ENCODE measurements around the gene JAZF1. TPM values are rescaled to one million over a fixed set of nuclear protein-coding genes. Genes with fewer than 3 reads are reported as not detected.

Gene JAZF1
- total RNA-seq, 1 donor from 2014 or later, result 29.4 TPM

DNA sequence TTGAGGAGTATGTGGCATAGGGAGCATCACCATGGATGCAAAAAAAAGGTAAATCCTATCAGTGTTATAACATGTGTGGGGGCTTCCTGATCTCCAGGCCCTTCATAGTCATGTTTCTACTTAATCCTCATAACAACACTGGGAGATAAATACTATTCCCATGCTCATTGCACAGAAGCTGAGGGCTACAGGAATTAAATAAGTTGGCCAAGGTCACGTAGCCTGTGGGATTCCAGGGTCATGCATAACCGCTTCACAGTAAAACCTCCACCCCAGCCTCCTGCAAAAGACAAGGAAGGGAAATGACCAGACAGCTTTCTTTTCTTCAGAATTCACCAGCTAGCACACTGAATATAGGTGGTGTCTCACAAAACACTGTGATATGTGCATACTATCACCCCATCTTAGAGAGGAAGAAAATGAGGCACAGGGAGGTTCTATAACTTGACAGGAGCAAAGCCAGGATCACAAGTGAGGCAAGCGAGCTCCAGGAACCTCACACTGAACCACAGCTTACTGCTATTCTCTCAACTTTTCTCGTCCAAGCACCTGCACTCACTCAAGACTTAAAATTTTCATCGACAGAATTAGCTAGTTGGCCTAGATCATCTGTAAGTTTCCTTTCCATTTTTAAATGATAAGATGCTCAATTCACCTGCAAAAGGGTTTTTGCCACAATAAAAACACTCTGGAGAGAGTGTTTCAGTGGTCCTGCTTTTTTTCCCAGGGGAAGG is 13.4 kb downstream of the JAZF1 start:
- Histone ChIP-seq H3K4me3 (no peak overlapping the region), H3K27me3 (ENCODE audit: low read depth) (no peaks in the 10 kb centered on the region), H3K27ac (replicated peaks) (no peak overlapping the region), H3K4me1 (peaks cover 65% of the 10 kb centered on the region), H3K9me3 (replicated peaks) (no peaks in the 10 kb centered on the region), H3K36me3 (no peaks in the 10 kb centered on the region)
- no peak for DNase-seq
- intact Hi-C loops (cut with micrococcal nuclease), result no loop called here
- TF ChIP-seq, protein P1, sequence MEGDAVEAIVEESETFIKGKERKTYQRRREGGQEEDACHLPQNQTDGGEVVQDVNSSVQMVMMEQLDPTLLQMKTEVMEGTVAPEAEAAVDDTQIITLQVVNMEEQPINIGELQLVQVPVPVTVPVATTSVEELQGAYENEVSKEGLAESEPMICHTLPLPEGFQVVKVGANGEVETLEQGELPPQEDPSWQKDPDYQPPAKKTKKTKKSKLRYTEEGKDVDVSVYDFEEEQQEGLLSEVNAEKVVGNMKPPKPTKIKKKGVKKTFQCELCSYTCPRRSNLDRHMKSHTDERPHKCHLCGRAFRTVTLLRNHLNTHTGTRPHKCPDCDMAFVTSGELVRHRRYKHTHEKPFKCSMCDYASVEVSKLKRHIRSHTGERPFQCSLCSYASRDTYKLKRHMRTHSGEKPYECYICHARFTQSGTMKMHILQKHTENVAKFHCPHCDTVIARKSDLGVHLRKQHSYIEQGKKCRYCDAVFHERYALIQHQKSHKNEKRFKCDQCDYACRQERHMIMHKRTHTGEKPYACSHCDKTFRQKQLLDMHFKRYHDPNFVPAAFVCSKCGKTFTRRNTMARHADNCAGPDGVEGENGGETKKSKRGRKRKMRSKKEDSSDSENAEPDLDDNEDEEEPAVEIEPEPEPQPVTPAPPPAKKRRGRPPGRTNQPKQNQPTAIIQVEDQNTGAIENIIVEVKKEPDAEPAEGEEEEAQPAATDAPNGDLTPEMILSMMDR (IDR thresholded peaks at IDR 0.05; ENCODE audit: borderline replicate concordance), result no peak

DNA sequence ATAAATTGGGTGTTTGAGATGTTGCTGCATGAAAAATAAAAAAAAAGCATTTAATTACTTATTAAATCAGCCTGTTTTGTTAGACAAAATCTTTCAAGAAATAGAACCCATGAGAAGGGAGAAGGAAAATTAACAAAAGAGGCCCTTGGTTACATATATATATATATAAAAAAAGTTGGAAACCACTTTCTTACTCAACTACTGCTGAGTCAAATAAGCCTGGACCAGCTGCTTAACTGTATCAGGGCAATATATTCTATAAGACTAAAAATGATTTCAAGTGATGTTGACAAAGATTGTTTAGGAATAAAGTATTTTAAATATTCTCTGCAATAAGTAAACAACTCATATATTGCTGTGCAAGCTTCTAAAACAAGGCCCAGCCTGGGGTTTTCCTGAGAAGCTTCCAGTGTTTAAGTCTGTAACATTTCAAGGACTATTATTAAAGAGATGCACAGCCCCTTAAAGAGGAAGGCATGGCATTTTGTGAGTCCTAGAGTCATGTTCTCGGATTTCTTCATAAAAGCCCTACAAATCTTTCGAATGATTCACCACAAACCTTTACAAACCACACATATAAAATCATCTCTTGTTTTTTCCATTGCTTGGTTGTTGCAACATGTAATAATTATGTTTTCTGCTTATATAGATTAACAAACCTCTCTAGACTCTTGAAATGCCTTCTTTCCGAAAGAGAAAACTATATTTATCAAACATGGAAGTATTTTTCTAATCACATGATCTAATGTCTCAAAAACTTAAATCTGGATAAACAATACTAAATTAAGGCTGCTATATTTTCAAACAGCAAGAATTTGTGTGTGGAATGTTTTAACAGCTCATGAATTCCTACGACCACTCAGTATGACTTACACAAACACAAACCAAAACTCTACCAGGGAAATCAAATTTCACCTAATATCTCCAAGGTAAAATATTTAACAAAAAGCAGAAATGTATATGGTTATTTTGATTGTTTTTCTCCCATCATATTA is 14.3 kb downstream of the JAZF1 start:
- Histone ChIP-seq H3K4me1 (peaks cover 56% of the 10 kb centered on the region), H3K36me3 (no peaks in the 10 kb centered on the region), H3K27ac (replicated peaks) (no peak overlapping the region), H3K9me3 (replicated peaks) (no peaks in the 10 kb centered on the region), H3K4me3 (no peak overlapping the region), H3K27me3 (ENCODE audit: low read depth) (no peaks in the 10 kb centered on the region)
- TF ChIP-seq, protein P1 (IDR thresholded peaks at IDR 0.05; ENCODE audit: borderline replicate concordance), result no peak
- intact Hi-C loops (cut with micrococcal nuclease), result no loop called here
- no peak for DNase-seq

GRCh38 chr7:28165261-28165660 is 15.3 kb downstream of the JAZF1 start:
- H3K27me3 ChIP-seq (ENCODE audit: low read depth), result no peaks in the 10 kb centered on the region
- no peak overlapping the region for H3K4me3 ChIP-seq
- H3K36me3 ChIP-seq, result no peaks in the 10 kb centered on the region
- intact Hi-C loops (cut with micrococcal nuclease), result no loop called here
- peaks cover 56% of the 10 kb centered on the region for H3K4me1 ChIP-seq
- TF ChIP-seq, protein P1 (IDR thresholded peaks at IDR 0.05; ENCODE audit: borderline replicate concordance), result no peak
- H3K27ac ChIP-seq (replicated peaks), result no peak overlapping the region
- no peak for DNase-seq
- H3K9me3 ChIP-seq (replicated peaks), result no peaks in the 10 kb centered on the region

- intact Hi-C loops (cut with micrococcal nuclease), result no loop called here
- Histone ChIP-seq H3K4me1 (peaks cover 51% of the 10 kb centered on the region), H3K36me3 (no peaks in the 10 kb centered on the region), H3K27me3 (ENCODE audit: low read depth) (no peaks in the 10 kb centered on the region), H3K4me3 (no peak overlapping the region), H3K27ac (replicated peaks) (no peak overlapping the region), H3K9me3 (replicated peaks) (no peaks in the 10 kb centered on the region)
- no peak for DNase-seq
- TF ChIP-seq, protein P1 (IDR thresholded peaks at IDR 0.05; ENCODE audit: borderline replicate concordance), result no peak
Observed at GRCh38 chr7:28163949-28164348, 16.6 kb downstream of the JAZF1 start.

DNA sequence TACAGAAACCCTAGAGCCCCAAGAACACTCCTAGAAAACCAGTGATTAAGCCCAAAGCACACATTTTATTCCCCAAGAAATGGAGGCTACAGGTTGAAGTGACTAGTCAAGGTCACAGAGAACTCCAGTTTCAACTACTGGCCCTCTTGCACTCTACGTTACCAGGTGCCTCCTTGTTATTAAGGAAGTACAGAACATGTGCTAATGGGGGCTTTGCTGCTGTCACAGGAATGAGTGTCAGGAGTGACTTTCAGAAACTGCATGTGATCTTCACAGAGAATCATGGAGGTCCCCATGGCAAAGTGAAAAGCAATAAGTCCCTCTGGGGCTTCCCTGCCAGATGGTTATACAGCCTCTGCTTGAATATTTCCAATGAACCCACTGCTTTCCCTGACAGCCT is 19.3 kb downstream of the JAZF1 start:
- Histone ChIP-seq H3K9me3 (replicated peaks) (no peaks in the 10 kb centered on the region), H3K4me3 (no peak overlapping the region), H3K27me3 (ENCODE audit: low read depth) (no peaks in the 10 kb centered on the region), H3K4me1 (peaks cover 51% of the 10 kb centered on the region), H3K27ac (replicated peaks) (no peak overlapping the region), H3K36me3 (no peaks in the 10 kb centered on the region)
- intact Hi-C loops (cut with micrococcal nuclease), result no loop called here
- TF ChIP-seq, protein P1 (IDR thresholded peaks at IDR 0.05; ENCODE audit: borderline replicate concordance), result no peak
- DNase-seq, result no peak

All from left ventricle myocardium inferior (tissue), 1 donor.